KMS-11 (cell line): ENCODE results near the gene CDH13.

Source experiments
- H2AFZ ChIP-seq: fragments of 200-600 bp; sonication (generic); 2 replicates; pipeline ENCODE4 v1.6.1; 2016; ENCODE audit warnings: antibody characterized with exemption, mixed run types, low read depth
- H3K27ac ChIP-seq: fragments of 200-600 bp; sonication (generic); 2 replicates; pipeline ENCODE4 v1.6.1; 2016; ENCODE audit warnings: mild to moderate bottlenecking, mixed run types
- H3K27me3 ChIP-seq: fragments of 200-600 bp; sonication (generic); 2 replicates; pipeline ENCODE4 v1.6.1; 2017; ENCODE audit warnings: mild to moderate bottlenecking, low read depth, mixed run types, moderate library complexity; ENCODE audit not compliant: insufficient read depth
- H3K36me3 ChIP-seq: fragments of 200-600 bp; sonication (generic); 2 replicates; pipeline ENCODE4 v1.6.1; 2017; ENCODE audit warnings: mild to moderate bottlenecking, mixed run types; ENCODE audit not compliant: insufficient read depth
- H3K4me1 ChIP-seq: fragments of 200-600 bp; sonication (generic); 2 replicates; pipeline ENCODE4 v1.6.1; 2016; ENCODE audit warnings: mild to moderate bottlenecking, low read depth, mixed run types; ENCODE audit not compliant: poor library complexity, severe bottlenecking
- H3K4me2 ChIP-seq: fragments of 200-600 bp; sonication (generic); 2 replicates; pipeline ENCODE4 v1.7.0; 2016; ENCODE audit warnings: mild to moderate bottlenecking, mixed run types
- H3K4me3 ChIP-seq: fragments of 200-600 bp; sonication (generic); IDR thresholded peaks from 2 replicates; pipeline ENCODE4 v1.6.1; 2017; ENCODE audit warnings: low read depth, low read length, mixed read lengths; ENCODE audit not compliant: insufficient read depth
- H3K79me2 ChIP-seq: fragments of 200-600 bp; sonication (generic); 2 replicates; pipeline ENCODE4 v1.6.1; 2016; ENCODE audit warnings: low read depth, mixed run types; ENCODE audit not compliant: insufficient read depth
- H3K9ac ChIP-seq: fragments of 200-600 bp; sonication (generic); 2 replicates; pipeline ENCODE4 v1.6.1; 2016; ENCODE audit warnings: mild to moderate bottlenecking, mixed run types
- H4K20me1 ChIP-seq: fragments of 200-600 bp; sonication (generic); 2 replicates; pipeline ENCODE4 v1.6.1; 2016; ENCODE audit warnings: mild to moderate bottlenecking, mixed run types; ENCODE audit not compliant: insufficient read depth
- CTCF ChIP-seq: fragments of 200-600 bp; sonication (generic); conservative IDR thresholded peaks from 2 replicates; pipeline ENCODE4 v1.6.1; 2017; ENCODE audit warnings: low read depth, mild to moderate bottlenecking, antibody characterized with exemption, low read length, moderate library complexity, mixed read lengths

Gene CDH13

GRCh38 chr16:82793528-82794245, 166.9 kb downstream of the CDH13 start:
- Histone ChIP-seq H3K4me3 (no peak overlapping the region), H3K79me2 (no peaks in the 10 kb centered on the region), H3K27me3 (no peaks in the 10 kb centered on the region), H3K4me1 (no peaks in the 10 kb centered on the region), H3K9ac (no peak overlapping the region), H3K27ac (no peak overlapping the region), H4K20me1 (no peaks in the 10 kb centered on the region), H2AFZ (no peak overlapping the region), H3K4me2 (no peak overlapping the region), H3K36me3 (no peaks in the 10 kb centered on the region)
- TF ChIP-seq CTCF: no peak

GRCh38 chr16:82796047-82796446, 169.3 kb downstream of the CDH13 start:
- H3K27ac ChIP-seq: no peak overlapping the region
- H3K36me3 ChIP-seq: no peaks in the 10 kb centered on the region
- no peak overlapping the region for H3K4me2 ChIP-seq
- H3K9ac ChIP-seq: no peak overlapping the region
- H3K27me3 ChIP-seq: no peaks in the 10 kb centered on the region
- H3K4me1 ChIP-seq: no peaks in the 10 kb centered on the region
- H2AFZ ChIP-seq: no peak overlapping the region
- TF ChIP-seq CTCF: no peak
- no peaks in the 10 kb centered on the region for H4K20me1 ChIP-seq
- no peak overlapping the region for H3K4me3 ChIP-seq
- H3K79me2 ChIP-seq: no peaks in the 10 kb centered on the region

GRCh38 chr16:82801361-82801760, 174.6 kb downstream of the CDH13 start:
- Histone ChIP-seq H3K79me2 (no peaks in the 10 kb centered on the region), H3K4me1 (no peaks in the 10 kb centered on the region), H3K4me2 (no peak overlapping the region)

GRCh38 chr16:82805866-82806265, 179.1 kb downstream of the CDH13 start:
- no peak overlapping the region for H2AFZ ChIP-seq
- H3K4me2 ChIP-seq: no peak overlapping the region
- no peak overlapping the region for H3K27ac ChIP-seq
- H4K20me1 ChIP-seq: no peaks in the 10 kb centered on the region
- no peaks in the 10 kb centered on the region for H3K4me1 ChIP-seq
- no peaks in the 10 kb centered on the region for H3K27me3 ChIP-seq
- no peak for TF ChIP-seq CTCF
- no peaks in the 10 kb centered on the region for H3K36me3 ChIP-seq
- H3K4me3 ChIP-seq: no peak overlapping the region
- H3K9ac ChIP-seq: no peak overlapping the region
- H3K79me2 ChIP-seq: no peaks in the 10 kb centered on the region

More at GRCh38 chr16:82801361-82801760, 174.6 kb downstream of the CDH13 start:
- Histone ChIP-seq H2AFZ (no peak overlapping the region), H3K4me3 (no peak overlapping the region), H3K27ac (no peak overlapping the region), H4K20me1 (no peaks in the 10 kb centered on the region), H3K27me3 (no peaks in the 10 kb centered on the region), H3K9ac (no peak overlapping the region), H3K36me3 (no peaks in the 10 kb centered on the region)
- TF ChIP-seq CTCF: no peak
